DOHH2 (cell line): ENCODE results near the gene DLG5.

Source experiments
- H3F3A ChIP-seq: fragments of 200-600 bp; sonication (generic), shearing (Covaris generic); 2 replicates; pipeline ENCODE4 v1.6.0; 2016; ENCODE audit warnings: antibody characterized with exemption, mild to moderate bottlenecking; ENCODE audit not compliant: control insufficient read depth, insufficient read depth
- H3K27ac ChIP-seq: fragments of 200-600 bp; sonication (generic); 2 replicates; pipeline ENCODE4 v1.5.1; 2014; ENCODE audit warnings: low read depth, mild to moderate bottlenecking, low read length, moderate library complexity
- H3K27me3 ChIP-seq: fragments of 200-600 bp; sonication (generic); 2 replicates; pipeline ENCODE4 v1.6.1; 2014; ENCODE audit warnings: mild to moderate bottlenecking, low read length, mixed read lengths; ENCODE audit not compliant: control insufficient read depth
- H3K36me3 ChIP-seq: fragments of 200-600 bp; sonication (generic); 2 replicates; pipeline ENCODE4 v1.6.1; 2014; ENCODE audit warnings: mild to moderate bottlenecking, low read length, moderate library complexity, mixed read lengths; ENCODE audit not compliant: control insufficient read depth
- H3K4me1 ChIP-seq: fragments of 200-600 bp; sonication (generic); 2 replicates; pipeline ENCODE4 v1.6.1; 2014; ENCODE audit warnings: mild to moderate bottlenecking, low read length, mixed read lengths; ENCODE audit not compliant: control insufficient read depth
- H3K4me2 ChIP-seq: fragments of 200-600 bp; sonication (generic); 2 replicates; pipeline ENCODE4 v1.6.0; 2014; ENCODE audit warnings: mild to moderate bottlenecking, low read length, moderate library complexity
- H3K4me3 ChIP-seq: fragments of 200-600 bp; sonication (generic); 2 replicates; pipeline ENCODE4 v1.5.1; 2014; ENCODE audit warnings: mild to moderate bottlenecking, low read length, mixed read lengths
- H3K79me2 ChIP-seq: fragments of 200-600 bp; sonication (generic); 2 replicates; pipeline ENCODE4 v1.6.1; 2014; ENCODE audit warnings: mild to moderate bottlenecking, low read length, mixed read lengths; ENCODE audit not compliant: control insufficient read depth
- H3K9me2 ChIP-seq: fragments of 200-600 bp; sonication (generic); replicated peaks from 2 replicates; pipeline ENCODE4 v1.6.1; 2014; ENCODE audit warnings: mild to moderate bottlenecking, low read length, mixed read lengths; ENCODE audit not compliant: control insufficient read depth
- H3K9me3 ChIP-seq: fragments of 200-600 bp; sonication (generic); 2 replicates; pipeline ENCODE4 v1.6.1; 2014; ENCODE audit warnings: antibody characterized with exemption, low read length, mixed read lengths; ENCODE audit not compliant: control insufficient read depth, insufficient read depth
- H4K20me1 ChIP-seq: fragments of 200-600 bp; sonication (generic); 2 replicates; pipeline ENCODE4 v1.6.0; 2014; ENCODE audit warnings: low read depth, mild to moderate bottlenecking, antibody characterized with exemption, low read length, moderate library complexity; ENCODE audit not compliant: control insufficient read depth, insufficient read depth
- CTCF ChIP-seq: fragments of 200-600 bp; sonication (generic); IDR thresholded peaks from one replicate; pipeline ENCODE4 v1.5.1; 2014; ENCODE audit warnings: antibody characterized with exemption, mild to moderate bottlenecking, low read depth, low read length; ENCODE audit not compliant: poor library complexity, severe bottlenecking
- EZH2phosphoT487 ChIP-seq: fragments of 200-600 bp; sonication (generic); IDR thresholded peaks from 2 replicates; pipeline ENCODE4 v1.6.1; 2017; ENCODE audit warnings: borderline replicate concordance, mild to moderate bottlenecking, antibody characterized with exemption, low read length, moderate library complexity, mixed read lengths

DLG5 gene

GRCh38 chr10:77807706-77808105 is 118.8 kb downstream of the DLG5 start:
- Histone ChIP-seq H4K20me1 (no peaks in the 10 kb centered on the region), H3K9me3 (no peaks in the 10 kb centered on the region), H3K9me2 (no peaks in the 10 kb centered on the region), H3F3A (no peaks in the 10 kb centered on the region), H3K4me3 (no peak overlapping the region), H3K36me3 (no peaks in the 10 kb centered on the region), H3K27me3 (no peaks in the 10 kb centered on the region), H3K4me2 (no peak overlapping the region), H3K4me1 (no peaks in the 10 kb centered on the region), H3K27ac (no peak overlapping the region), H3K79me2 (no peaks in the 10 kb centered on the region)
- TF ChIP-seq CTCF (no peak), EZH2phosphoT487 (no peak)

GRCh38 chr10:77806511-77807157 is 119.9 kb downstream of the DLG5 start:
- no peak overlapping the region for H3K4me3 ChIP-seq
- no peaks in the 10 kb centered on the region for H3K79me2 ChIP-seq
- no peaks in the 10 kb centered on the region for H4K20me1 ChIP-seq
- H3K27ac ChIP-seq: no peak overlapping the region
- H3K4me1 ChIP-seq: no peaks in the 10 kb centered on the region
- H3K4me2 ChIP-seq: no peak overlapping the region
- H3K36me3 ChIP-seq: no peaks in the 10 kb centered on the region
- H3K27me3 ChIP-seq: no peaks in the 10 kb centered on the region
- H3K9me2 ChIP-seq: no peaks in the 10 kb centered on the region
- no peaks in the 10 kb centered on the region for H3F3A ChIP-seq
- no peaks in the 10 kb centered on the region for H3K9me3 ChIP-seq
- TF ChIP-seq CTCF (no peak), EZH2phosphoT487 (no peak)

- H4K20me1 ChIP-seq: no peaks in the 10 kb centered on the region
- no peak for TF ChIP-seq EZH2phosphoT487
- no peak for TF ChIP-seq CTCF
- no peaks in the 10 kb centered on the region for H3K9me3 ChIP-seq
- H3K4me3 ChIP-seq: no peak overlapping the region
- no peaks in the 10 kb centered on the region for H3K79me2 ChIP-seq
- H3K27me3 ChIP-seq: no peaks in the 10 kb centered on the region
- no peaks in the 10 kb centered on the region for H3F3A ChIP-seq
- H3K9me2 ChIP-seq: no peaks in the 10 kb centered on the region
- H3K4me2 ChIP-seq: no peak overlapping the region
- no peak overlapping the region for H3K27ac ChIP-seq
- no peaks in the 10 kb centered on the region for H3K4me1 ChIP-seq
- H3K36me3 ChIP-seq: no peaks in the 10 kb centered on the region
Measured at GRCh38 chr10:77805676-77806075, 120.9 kb downstream of the DLG5 start.
